Measurements from ENCODE around the gene RASGEF1B.

Gene RASGEF1B

GRCh38 chr4:81469781-81470455 is 1.8 kb downstream of the RASGEF1B start:
- H3K4me1 ChIP-seq (ENCODE audit: low read length) = peaks cover 23% of the 10 kb centered on the region
- TF ChIP-seq EZH2phosphoT487 (IDR thresholded peaks at IDR 0.05; ENCODE audit: low read depth) = no peak
- TF ChIP-seq, protein P1, sequence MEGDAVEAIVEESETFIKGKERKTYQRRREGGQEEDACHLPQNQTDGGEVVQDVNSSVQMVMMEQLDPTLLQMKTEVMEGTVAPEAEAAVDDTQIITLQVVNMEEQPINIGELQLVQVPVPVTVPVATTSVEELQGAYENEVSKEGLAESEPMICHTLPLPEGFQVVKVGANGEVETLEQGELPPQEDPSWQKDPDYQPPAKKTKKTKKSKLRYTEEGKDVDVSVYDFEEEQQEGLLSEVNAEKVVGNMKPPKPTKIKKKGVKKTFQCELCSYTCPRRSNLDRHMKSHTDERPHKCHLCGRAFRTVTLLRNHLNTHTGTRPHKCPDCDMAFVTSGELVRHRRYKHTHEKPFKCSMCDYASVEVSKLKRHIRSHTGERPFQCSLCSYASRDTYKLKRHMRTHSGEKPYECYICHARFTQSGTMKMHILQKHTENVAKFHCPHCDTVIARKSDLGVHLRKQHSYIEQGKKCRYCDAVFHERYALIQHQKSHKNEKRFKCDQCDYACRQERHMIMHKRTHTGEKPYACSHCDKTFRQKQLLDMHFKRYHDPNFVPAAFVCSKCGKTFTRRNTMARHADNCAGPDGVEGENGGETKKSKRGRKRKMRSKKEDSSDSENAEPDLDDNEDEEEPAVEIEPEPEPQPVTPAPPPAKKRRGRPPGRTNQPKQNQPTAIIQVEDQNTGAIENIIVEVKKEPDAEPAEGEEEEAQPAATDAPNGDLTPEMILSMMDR (IDR thresholded peaks at IDR 0.05; ENCODE audit: low read depth, low read length) = no peak
- H4K20me1 ChIP-seq (ENCODE audit: insufficient read depth, low read length) = no peaks in the 10 kb centered on the region; the same call in 1 of the 2 replicates
- H3K9ac ChIP-seq (ENCODE audit: low read length) = peak overlapping the region; percentile 75
- H3K36me3 ChIP-seq (replicated peaks; ENCODE audit: low read depth, low read length) = no peaks in the 10 kb centered on the region
- peaks cover 44% of the 10 kb centered on the region for H3K79me2 ChIP-seq (ENCODE audit: low read length)
- peak overlapping the region; percentile 94 for H3K4me2 ChIP-seq (ENCODE audit: low read length)
- H3K27ac ChIP-seq (ENCODE audit: low read length) = no peak overlapping the region
- peak overlapping the region; percentile 96 for H3K4me3 ChIP-seq (ENCODE audit: low read length)
- no peaks in the 10 kb centered on the region for H3K27me3 ChIP-seq (ENCODE audit: low read depth, low read length)
- no peak overlapping the region for H2AFZ ChIP-seq (ENCODE audit: low read depth, low read length)
- H3K9me3 ChIP-seq (ENCODE audit: insufficient read depth, low read length) = no peaks in the 10 kb centered on the region

DNA sequence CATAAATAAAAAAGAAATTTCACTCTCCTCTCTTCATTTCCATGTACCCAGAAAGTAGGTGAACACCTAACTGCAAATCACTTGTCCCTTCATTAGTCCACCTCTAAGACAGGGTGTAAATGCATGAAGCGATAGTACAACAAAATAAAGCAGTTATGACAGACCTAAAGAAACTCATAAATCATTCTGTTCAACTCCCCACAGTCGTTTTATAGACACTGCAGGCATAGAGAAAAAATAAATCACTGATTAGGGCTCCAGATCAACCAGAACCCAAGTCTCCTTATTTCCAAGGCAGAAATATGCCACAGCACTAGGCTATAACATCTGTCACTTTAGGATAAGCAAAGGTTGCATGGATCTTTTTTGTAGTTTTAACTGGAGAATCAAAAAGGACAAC is 3.0 kb downstream of the RASGEF1B start:
- no peak for TF ChIP-seq EZH2phosphoT487 (IDR thresholded peaks at IDR 0.05; ENCODE audit: low read depth)
- TF ChIP-seq, protein P1 (IDR thresholded peaks at IDR 0.05; ENCODE audit: low read depth, low read length) = no peak
- Histone ChIP-seq H3K79me2 (ENCODE audit: low read length) (peaks cover 44% of the 10 kb centered on the region), H3K4me1 (ENCODE audit: low read length) (peaks cover 23% of the 10 kb centered on the region), H3K9me3 (ENCODE audit: insufficient read depth, low read length) (no peaks in the 10 kb centered on the region), H3K36me3 (replicated peaks; ENCODE audit: low read depth, low read length) (no peaks in the 10 kb centered on the region), H3K27ac (ENCODE audit: low read length) (no peak overlapping the region), H3K9ac (ENCODE audit: low read length) (no peak overlapping the region), H3K4me2 (ENCODE audit: low read length) (no peak overlapping the region), H3K27me3 (ENCODE audit: low read depth, low read length) (no peaks in the 10 kb centered on the region), H4K20me1 (ENCODE audit: insufficient read depth, low read length) (no peaks in the 10 kb centered on the region; the same call in 1 of the 2 replicates), H2AFZ (ENCODE audit: low read depth, low read length) (no peak overlapping the region), H3K4me3 (ENCODE audit: low read length) (no peak overlapping the region)

DNA sequence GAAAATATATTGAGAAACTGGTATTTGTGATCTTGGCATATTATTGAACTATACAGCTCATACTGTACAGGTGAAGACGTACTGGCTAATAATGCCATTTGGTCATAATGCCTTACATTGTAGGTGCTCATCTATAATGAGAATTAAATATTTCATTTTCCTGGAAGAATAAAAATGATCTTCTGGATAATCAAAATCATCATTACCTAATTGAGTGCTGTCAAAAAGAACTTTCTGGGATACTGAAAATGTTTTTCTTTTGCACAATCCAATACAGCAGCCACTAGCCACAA is 4.1 kb downstream of the RASGEF1B start:
- Histone ChIP-seq H4K20me1 (ENCODE audit: insufficient read depth, low read length) (no peaks in the 10 kb centered on the region; the same call in 1 of the 2 replicates), H3K4me1 (ENCODE audit: low read length) (peaks cover 15% of the 10 kb centered on the region), H3K27me3 (ENCODE audit: low read depth, low read length) (no peaks in the 10 kb centered on the region), H3K4me3 (ENCODE audit: low read length) (no peak overlapping the region), H3K9me3 (ENCODE audit: insufficient read depth, low read length) (no peaks in the 10 kb centered on the region), H2AFZ (ENCODE audit: low read depth, low read length) (no peak overlapping the region), H3K79me2 (ENCODE audit: low read length) (peaks cover 44% of the 10 kb centered on the region), H3K9ac (ENCODE audit: low read length) (no peak overlapping the region), H3K27ac (ENCODE audit: low read length) (no peak overlapping the region), H3K4me2 (ENCODE audit: low read length) (no peak overlapping the region), H3K36me3 (replicated peaks; ENCODE audit: low read depth, low read length) (no peaks in the 10 kb centered on the region)
- TF ChIP-seq, protein P1 (IDR thresholded peaks at IDR 0.05; ENCODE audit: low read depth, low read length) = no peak
- no peak for TF ChIP-seq EZH2phosphoT487 (IDR thresholded peaks at IDR 0.05; ENCODE audit: low read depth)

DNA sequence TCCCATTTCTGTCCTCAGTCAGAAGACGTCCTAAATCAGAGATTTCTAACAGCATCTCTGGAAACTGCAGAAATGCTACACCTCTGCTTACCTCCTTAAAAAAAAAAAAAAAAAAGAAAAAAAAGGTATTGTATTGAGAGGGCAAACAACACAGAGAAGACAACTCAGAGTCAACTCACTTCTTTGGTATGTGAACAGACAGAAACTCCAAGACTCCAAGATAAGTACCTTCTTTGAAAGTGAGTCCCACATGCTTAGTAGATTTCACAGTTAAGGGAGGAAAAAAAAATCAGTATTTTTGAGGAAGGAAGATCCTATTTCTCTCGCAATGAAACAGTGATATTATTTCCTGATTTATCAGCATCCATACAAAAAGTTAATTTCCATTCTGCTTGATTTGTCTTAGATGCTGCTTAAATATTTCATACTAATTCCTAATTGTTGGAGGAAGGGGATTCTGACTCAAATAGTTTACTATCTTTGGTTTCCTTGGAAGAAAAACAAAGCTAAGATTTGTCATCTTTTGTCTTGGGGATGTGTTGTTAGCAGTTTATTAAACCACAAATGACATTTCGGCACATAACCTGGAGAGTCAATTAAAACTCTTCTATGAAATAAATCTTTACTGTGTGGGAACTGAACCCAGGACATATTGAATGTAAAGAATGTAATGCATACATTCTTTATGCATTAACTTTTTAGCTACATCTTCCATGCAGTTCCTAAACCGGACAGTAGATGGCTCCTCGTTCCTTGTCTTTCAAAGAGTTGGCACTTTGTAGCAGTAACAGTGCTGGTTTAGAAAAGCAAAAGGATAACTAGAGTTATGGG is 4.7 kb downstream of the RASGEF1B start:
- no peak for TF ChIP-seq EZH2phosphoT487 (IDR thresholded peaks at IDR 0.05; ENCODE audit: low read depth)
- TF ChIP-seq, protein P1 (IDR thresholded peaks at IDR 0.05; ENCODE audit: low read depth, low read length) = peak; percentile 93
- H2AFZ ChIP-seq (ENCODE audit: low read depth, low read length) = no peak overlapping the region
- H3K27me3 ChIP-seq (ENCODE audit: low read depth, low read length) = no peaks in the 10 kb centered on the region
- no peaks in the 10 kb centered on the region for H3K9me3 ChIP-seq (ENCODE audit: insufficient read depth, low read length)
- peaks cover 12% of the 10 kb centered on the region for H3K4me1 ChIP-seq (ENCODE audit: low read length)
- H3K9ac ChIP-seq (ENCODE audit: low read length) = no peak overlapping the region
- no peak overlapping the region for H3K4me3 ChIP-seq (ENCODE audit: low read length)
- H3K36me3 ChIP-seq (replicated peaks; ENCODE audit: low read depth, low read length) = no peaks in the 10 kb centered on the region
- no peak overlapping the region for H3K27ac ChIP-seq (ENCODE audit: low read length)
- H3K4me2 ChIP-seq (ENCODE audit: low read length) = no peak overlapping the region
- H3K79me2 ChIP-seq (ENCODE audit: low read length) = peaks cover 44% of the 10 kb centered on the region
- H4K20me1 ChIP-seq (ENCODE audit: insufficient read depth, low read length) = no peaks in the 10 kb centered on the region; the same call in 1 of the 2 replicates
